NOMO-1 treated with DMSO at 0.1 percent for 48 hours (cell line): ENCODE measurements around the gene ARL16.
"Not testable (repeated sequence)": the region's sequence is repeated elsewhere in the genome, so short reads cannot be mapped to it uniquely, and the experiment has no call there.

Experiments
- DNase-seq: peaks from one replicate; lab custom pipeline; 2025; ENCODE audit not compliant: unreplicated experiment; lab: John Stamatoyannopoulos, UW

ARL16 gene

GRCh38 chr17:81696218-81696941, 12.8 kb upstream of the ARL16 start:
- DNase-seq: no peak

GRCh38 chr17:81695801-81696200, 12.2 kb upstream of the ARL16 start:
- no peak for DNase-seq

- DNase-seq: no peak
Measured at GRCh38 chr17:81695211-81695610, 11.6 kb upstream of the ARL16 start.

- no peak for DNase-seq
Measured at GRCh38 chr17:81694810-81695209, 11.2 kb upstream of the ARL16 start.

GRCh38 chr17:81693509-81694210, 10.1 kb upstream of the ARL16 start:
- DNase-seq: no peak

- DNase-seq: no peak
Measured at GRCh38 chr17:81691608-81692007, 8.0 kb upstream of the ARL16 start.

GRCh38 chr17:81691196-81691595, 7.6 kb upstream of the ARL16 start:
- no peak for DNase-seq

GRCh38 chr17:81690549-81690948, 7.0 kb upstream of the ARL16 start:
- no peak for DNase-seq

GRCh38 chr17:81690066-81690465, 6.5 kb upstream of the ARL16 start:
- no peak for DNase-seq

- DNase-seq: no peak
Measured at GRCh38 chr17:81688616-81689015, 5.0 kb upstream of the ARL16 start.

- no peak for DNase-seq
Measured at GRCh38 chr17:81687770-81688541, 4.4 kb upstream of the ARL16 start.

GRCh38 chr17:81686614-81687013, 3.0 kb upstream of the ARL16 start:
- no peak for DNase-seq

GRCh38 chr17:81685108-81685507, 1.5 kb upstream of the ARL16 start:
- no peak for DNase-seq

- no peak for DNase-seq
Measured at GRCh38 chr17:81684442-81684911, 880 bp upstream of the ARL16 start.

- DNase-seq: no peak
Measured at GRCh38 chr17:81683208-81683583, 401 bp downstream of the ARL16 start.

- DNase-seq: no peak
Measured at GRCh38 chr17:81682565-81683207, 911 bp downstream of the ARL16 start.

- DNase-seq: no peak
Measured at GRCh38 chr17:81681672-81682071, 1.9 kb downstream of the ARL16 start.

- no peak for DNase-seq
Measured at GRCh38 chr17:81680150-81680549, 3.4 kb downstream of the ARL16 start.

GRCh38 chr17:81676906-81677305, 6.7 kb downstream of the ARL16 start:
- DNase-seq: no peak

- DNase-seq: not testable (repeated sequence)
Measured at GRCh38 chr17:81675515-81676221, 7.9 kb downstream of the ARL16 start.
